Activated CD4-positive, alpha-beta T cell treated with anti-CD3 and anti-CD28 coated beads, Interleukin-2, amount 50 U/mL, for 24 hours (primary cell): ENCODE measurements around the gene ACO2.

Source experiments
- DNase-seq, 2 donors: peaks; one replicate each; pipeline ENCODE4 v3.0.0-alpha.2; 2020; ENCODE audit warnings: low read depth in 1 of 2, low spot score in 1 of 2

The ACO2 gene

DNA sequence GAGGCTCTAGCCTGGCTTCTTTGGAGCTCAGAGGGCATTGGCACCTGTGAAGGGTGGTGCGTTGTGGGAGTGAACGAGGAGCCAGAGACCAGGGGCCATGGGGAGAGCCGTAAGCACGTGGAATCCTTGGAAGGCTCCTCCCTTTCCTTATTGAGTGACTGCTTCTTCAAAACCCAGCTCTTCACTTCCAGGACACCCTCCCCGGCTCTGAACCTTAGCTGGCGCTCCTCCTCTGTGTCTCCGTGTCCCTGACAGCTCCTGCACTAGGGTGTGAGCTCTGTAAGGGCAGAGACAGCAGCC, 49.1 kb downstream of the ACO2 start:
- DNase-seq = no peak

DNA sequence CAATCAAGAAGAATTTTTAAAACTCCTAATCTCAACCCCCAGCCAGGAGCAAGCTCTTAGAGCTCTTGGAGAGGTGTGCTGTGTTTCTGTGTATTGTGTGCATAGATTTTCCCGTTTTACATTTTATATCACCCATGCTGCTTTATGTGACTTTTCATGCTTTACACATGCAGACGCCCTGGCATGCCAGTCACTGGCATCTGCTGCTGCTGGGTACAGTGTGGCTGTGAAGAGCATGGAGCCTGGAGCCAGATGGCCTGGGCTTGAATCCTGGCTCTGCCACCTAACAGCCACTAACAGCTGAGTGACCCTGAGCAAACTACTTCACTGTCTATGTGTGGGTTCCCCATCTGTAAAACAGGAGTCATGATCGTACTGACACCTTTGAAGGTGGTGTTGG, 52.2 kb downstream of the ACO2 start:
- no peak for DNase-seq

GRCh38 chr22:41522813-41523212, 53.9 kb downstream of the ACO2 start:
- DNase-seq = no peak

- DNase-seq = no peak
These were observed 54.7 kb downstream of the ACO2 start for GRCh38 chr22:41523464-41524221.

GRCh38 chr22:41524251-41524661, 55.3 kb downstream of the ACO2 start:
- no peak for DNase-seq

DNA sequence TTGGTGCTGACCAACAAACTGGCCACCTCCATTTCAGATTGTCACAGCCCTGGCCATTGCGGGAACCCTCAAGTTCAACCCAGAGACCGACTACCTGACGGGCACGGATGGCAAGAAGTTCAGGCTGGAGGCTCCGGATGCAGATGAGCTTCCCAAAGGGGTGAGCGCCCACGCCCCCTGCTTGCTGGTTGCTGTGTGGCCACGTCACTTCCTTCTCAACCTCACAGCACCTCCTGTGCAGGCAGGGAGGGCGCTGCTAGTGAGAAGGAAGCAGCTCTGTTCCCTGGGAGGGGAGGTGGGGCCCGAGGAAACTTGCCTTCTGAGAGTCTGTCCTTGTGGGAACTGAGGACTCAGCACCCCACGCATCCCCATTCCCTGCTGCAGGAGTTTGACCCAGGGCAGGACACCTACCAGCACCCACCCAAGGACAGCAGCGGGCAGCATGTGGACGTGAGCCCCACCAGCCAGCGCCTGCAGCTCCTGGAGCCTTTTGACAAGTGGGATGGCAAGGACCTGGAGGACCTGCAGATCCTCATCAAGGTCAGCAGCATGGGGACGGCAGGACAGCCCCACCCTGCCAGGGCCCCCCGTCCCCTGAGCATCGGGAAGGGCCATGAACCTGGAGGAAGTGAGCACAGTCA, 56.0 kb downstream of the ACO2 start:
- DNase-seq = peak in 1 of 2 donors; percentile 51

DNA sequence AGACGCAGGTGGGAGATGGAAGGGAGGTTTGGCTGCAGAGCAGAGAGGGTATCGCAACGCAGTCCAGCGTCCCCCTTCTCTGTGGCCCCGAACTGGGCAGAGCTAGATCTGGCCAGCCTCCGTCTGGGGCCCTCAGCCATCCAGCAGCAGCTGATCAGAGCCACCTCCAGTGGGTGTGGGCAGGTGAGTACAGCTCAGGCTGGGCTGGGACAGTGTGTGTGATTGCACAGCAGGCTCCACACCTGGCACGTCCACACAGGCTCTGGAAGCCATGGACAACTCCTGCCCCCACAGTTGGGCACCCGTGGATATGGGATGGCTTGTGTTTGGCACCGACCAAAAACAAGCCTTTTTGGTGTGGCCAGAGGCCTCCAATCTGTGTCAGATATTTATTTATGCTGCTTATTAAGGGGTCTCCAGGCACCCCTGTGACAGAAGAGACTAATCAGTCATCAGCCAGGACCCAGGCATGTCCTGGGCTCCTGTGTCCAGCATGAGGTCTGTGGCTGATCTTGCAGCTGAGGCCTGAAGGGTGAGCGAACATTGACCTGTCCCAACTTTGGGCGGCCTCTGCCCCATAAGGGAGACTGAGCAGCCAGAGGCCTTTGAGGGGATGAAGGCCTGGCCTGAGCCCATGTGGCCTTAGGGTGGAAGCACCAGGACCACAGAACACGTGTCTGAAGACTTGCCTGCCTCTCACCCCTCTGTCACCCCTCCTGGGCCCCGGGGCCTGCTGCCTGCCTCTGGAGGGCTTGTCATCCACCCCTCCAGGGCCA, 56.7 kb downstream of the ACO2 start:
- no peak for DNase-seq

DNA sequence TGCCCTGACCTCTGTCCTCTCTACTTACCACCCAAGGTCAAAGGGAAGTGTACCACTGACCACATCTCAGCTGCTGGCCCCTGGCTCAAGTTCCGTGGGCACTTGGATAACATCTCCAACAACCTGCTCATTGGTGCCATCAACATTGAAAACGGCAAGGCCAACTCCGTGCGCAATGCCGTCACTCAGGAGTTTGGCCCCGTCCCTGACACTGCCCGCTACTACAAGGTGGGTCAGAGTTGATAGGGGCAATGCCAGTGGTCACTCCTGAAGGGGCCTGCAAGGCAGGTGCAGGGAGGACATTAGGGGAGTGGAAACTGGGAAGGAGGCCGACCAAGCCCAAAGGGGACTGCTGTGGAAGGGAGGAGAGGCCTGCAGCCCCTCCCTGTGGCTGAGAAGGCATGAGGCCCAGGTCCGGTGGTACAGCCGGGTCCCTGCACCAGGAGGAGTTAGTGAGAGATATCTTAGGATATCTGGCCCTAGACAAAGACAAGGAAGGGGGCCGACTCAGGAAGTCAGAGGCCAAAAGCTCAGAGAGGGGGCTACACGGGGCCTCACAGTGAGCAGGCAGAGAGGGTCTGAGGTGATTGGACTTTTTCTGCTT, 57.4 kb downstream of the ACO2 start:
- DNase-seq = no peak

DNA sequence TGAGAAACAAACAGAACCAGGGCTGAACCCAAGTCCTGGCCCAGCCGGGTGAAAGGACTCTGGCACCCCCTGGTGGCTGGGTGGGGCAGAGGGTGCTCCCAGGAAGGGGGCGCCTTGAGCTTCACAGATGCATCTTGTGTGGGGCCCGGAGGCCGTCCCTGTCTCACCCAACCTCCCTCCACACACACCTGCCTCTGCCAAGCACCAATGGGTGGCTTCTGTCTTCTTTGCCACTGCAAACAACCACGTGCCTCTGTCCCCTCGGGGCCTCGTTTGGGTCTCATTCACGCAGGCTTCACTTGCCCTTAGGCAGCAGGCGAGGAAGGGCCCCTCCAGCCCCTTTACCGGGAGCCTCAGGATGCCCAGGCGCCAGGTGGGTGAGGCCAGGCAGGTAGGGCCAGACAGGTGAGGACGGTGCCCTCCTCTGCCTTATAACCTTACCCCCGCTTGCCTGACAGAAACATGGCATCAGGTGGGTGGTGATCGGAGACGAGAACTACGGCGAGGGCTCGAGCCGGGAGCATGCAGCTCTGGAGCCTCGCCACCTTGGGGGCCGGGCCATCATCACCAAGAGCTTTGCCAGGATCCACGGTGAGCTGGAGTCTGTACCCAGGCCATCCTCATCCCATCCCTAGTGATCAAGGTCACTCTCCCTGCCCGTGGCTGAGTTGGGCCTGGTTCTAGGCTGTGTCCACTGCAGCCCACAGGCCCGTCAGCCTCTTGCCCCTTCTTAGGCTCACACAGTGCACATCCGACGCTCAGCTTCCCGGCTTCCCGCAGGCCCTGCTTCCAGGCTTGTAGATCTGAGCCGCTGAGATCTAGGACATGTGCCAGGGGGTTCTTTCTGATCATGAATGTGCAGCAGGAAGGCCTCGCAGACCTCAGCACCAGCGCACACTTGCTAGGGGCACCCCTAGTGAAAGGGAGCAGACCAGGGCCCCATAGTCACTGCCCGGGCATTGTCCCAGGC, 58.2 kb downstream of the ACO2 start:
- peak; percentile 52 to 59 for DNase-seq

GRCh38 chr22:41528132-41528766, 59.3 kb downstream of the ACO2 start:
- DNase-seq = no peak

DNA sequence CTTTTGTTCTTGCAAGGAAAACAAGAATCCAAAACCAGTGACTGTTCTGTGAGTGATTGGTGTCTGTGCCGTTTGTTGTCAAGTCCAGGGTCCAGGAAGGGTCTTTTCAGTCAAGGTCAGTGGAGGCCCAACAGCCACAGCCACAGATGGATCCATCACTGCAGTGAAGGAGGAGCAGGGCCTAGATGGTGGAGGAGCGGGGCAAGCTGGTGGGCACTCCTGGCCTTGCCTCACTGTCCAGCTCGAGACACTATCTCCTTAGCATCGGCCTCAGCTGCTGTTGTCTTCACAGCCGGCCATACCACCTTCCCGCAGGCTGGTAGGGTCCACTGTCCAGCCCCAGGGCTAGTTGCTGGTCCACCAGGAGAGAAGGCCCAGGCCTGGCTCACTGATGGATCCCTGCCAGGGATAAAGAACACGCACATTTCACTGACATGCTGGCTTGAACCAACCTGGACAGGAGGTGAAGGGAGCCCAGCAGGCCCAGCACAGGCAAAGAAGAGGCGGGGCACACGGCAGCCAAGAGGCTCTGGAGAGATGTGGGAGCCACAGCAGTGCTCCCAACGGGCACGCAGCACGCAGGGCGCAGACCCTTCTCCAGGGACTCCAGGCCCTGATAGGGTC, 60.1 kb downstream of the ACO2 start:
- no peak for DNase-seq

- no peak for DNase-seq
These were observed 62.2 kb downstream of the ACO2 start for GRCh38 chr22:41530890-41531714.

DNA sequence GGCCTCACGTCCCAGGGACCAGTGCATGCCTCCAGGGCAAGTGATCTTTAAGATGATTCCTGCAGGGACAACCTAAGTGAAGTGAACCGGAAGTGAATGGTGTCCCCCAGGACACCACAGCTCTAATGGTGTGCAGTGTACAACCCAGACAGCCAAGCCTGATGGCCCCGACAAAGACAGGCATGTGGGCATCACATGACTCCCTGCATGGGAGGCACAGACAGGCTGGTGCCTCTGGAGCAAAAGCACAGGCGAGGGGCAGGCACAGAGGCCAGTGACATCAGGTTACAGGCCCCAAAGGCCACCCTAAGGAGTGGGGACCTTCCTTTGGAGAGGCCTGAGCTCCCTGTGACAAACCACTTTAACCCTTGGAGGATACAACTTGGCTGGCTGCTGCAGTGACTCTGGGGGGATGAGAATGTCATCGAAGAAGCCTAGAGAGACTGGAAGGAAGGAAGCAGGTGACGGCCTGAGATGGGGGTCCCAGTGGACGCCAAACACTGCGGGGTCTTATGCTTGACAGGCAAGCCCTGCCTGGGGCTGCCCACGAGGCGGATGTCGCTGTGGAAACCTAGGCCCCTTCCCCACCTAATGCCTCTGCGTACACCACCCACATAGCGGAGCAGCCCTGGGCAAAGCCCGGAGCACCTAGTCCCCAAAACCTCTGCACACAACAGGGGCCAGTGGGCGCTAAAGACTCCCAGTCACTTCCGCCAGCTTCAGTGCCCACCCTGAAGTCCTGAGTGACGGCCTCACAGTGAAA, 63.0 kb downstream of the ACO2 start:
- DNase-seq = no peak

DNA sequence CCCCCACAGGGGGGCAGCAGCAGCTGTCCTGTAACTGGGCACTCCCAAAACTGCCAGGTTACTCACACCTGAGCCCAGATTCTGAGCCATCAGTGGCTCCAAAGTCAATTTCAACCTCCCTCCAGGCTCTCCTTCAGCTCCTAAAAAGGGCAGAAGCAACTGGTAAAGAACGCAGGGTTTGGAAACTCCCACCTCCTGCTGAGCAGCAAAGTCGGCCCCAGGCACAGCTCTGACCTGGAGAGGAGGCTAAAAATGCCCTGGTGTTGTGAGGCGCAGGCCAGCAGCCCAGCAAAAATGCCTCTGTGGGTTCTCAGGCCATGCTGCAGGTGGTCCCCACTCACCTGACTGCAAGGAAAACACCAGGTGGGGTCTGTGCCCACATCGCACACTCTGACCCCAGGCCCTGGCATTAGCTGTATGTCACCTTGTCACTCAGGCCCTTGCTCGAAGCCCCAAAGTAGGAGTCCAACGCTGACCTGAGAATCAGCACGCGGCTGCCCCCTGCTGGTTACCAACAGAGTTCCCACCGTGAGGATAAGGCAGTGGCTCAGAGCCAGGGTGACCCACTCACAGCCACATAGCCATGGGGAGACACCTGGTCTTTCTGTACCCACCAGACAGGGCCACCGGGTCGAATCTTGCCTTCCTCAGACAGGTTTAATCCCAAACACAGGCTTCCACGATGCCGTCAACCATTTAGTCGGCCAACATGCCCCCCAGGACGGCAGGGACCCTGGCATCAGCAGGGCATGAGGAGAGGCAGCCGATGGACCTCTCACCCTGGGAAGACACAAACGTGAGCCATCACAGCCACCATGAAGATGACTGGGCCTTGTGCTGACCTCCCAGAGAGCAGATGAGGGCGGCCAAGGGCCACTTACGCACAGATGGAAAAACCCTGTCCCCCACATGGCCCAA, 64.2 kb downstream of the ACO2 start:
- peak; percentile 42 to 44 for DNase-seq

- no peak for DNase-seq
These were observed 65.3 kb downstream of the ACO2 start for GRCh38 chr22:41534219-41534618.

DNA sequence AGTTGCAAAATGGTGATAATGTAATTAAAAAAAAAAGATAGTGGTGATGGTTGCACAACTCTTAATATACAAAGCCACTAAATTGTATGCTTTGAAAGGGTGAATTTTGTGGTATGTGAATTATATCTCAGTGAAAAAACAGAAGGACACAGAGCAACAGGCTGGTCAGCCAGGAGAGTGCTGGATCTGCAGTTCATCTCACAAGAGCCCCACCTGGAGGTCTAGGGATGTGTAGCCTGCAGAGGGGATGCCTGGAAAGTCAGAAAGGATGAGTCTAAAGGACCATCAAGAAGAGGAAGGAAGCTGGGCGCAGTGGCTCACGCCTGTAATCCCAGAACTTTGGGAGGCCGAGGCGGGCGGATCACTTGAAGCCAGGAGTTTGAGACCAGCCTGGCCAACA, 66.3 kb downstream of the ACO2 start:
- no peak for DNase-seq

DNA sequence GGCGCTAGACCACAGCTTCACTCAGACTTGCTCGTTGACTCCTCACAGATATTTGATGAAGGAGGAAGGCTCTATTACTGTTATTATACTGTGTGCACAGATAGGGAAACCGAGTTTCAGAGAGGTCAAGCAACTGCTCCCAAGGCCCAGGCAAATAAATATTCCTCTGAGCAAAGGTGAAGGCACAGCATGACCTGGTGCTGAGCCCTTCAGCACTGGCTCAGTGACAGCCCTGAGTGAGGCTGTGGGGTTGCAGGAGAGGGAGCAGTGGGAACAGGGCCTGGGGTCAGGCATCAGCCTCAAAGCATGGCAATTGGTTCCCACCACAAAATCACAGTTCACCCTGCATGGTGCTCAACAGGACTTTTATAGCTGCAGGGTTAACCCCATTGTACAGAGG, 68.3 kb downstream of the ACO2 start:
- no peak for DNase-seq
